HepG2 (cell line): Measurements from ENCODE around the gene ASB3. TPM values are rescaled to one million over a fixed set of nuclear protein-coding genes. Genes with fewer than 3 reads are reported as not detected.

ENCODE experiments used
- ATAC-seq: fragments of 200-7000 bp; cut with Tn5 transposase; 3 replicates; pipeline ENCODE4 v1.9.1; 2020; ENCODE audit warnings: mild to moderate bottlenecking, moderate library complexity
- BruUV-seq: library from RNA; stranded (reverse); fragments of 400-500 nt; replicated peaks from 2 replicates; lab custom pipeline; 2021; lab: Mats Ljungman, UMichigan
- CTCF ChIA-PET: fragments of 300-600 bp; formaldehyde crosslinking; extraction: SDS; loops from one replicate; lab custom pipeline; 2021; ENCODE audit warnings: low total read pairs, inconsistent platforms, low intra/inter-chr PET ratio; lab: Yijun Ruan, JAX
- POLR2A ChIA-PET: fragments of 350-600 bp; sonication (Branson Sonifier 250); formaldehyde crosslinking; loops from one replicate; lab custom pipeline; 2020; ENCODE audit warnings: antibody characterized with exemption, inconsistent platforms; lab: Yijun Ruan, JAX
- DNase-seq: peaks from one replicate; pipeline ENCODE4 v3.0.0-alpha.2; 2015; ENCODE audit warnings: low spot score
- FAIRE-seq: peaks from 3 replicates; lab custom pipeline; 2011; peaks lifted over from hg19 to GRCh38; lab: Jason Lieb, UNC
- H2AFZ ChIP-seq: one replicate; pipeline ENCODE4 v1.6.1; 2011; ENCODE audit warnings: low read length, inconsistent platforms
- H3K27ac ChIP-seq: fragments of 300-600 bp; 3 replicates; pipeline ENCODE4 v1.8.0; 2011; ENCODE audit warnings: mixed run types, mild to moderate bottlenecking, mixed read lengths, low read length, inconsistent platforms; ENCODE audit not compliant: insufficient read depth; ENCODE audit errors: extremely low read length
- H3K27me3 ChIP-seq, 2 experiments: fragments of 200-600 bp in 1 of 2; 2 replicates in 1 of 2; 3 replicates in 1 of 2; pipeline versions ENCODE4 v1.6.0 to v1.8.0; 2011; ENCODE audit warnings: low read length in 2 of 2, mild to moderate bottlenecking in 2 of 2, moderate library complexity in 2 of 2, inconsistent platforms in 1 of 2; ENCODE audit not compliant: insufficient read depth in 2 of 2, control insufficient read depth in 1 of 2
- H3K36me3 ChIP-seq, 2 experiments: fragments of 200-600 bp in 1 of 2; replicated peaks in 1 of 2; 2 replicates in 1 of 2; 3 replicates in 1 of 2; pipeline versions ENCODE4 v1.5.1 to v1.8.0; 2011; ENCODE audit warnings: low read length in 2 of 2, inconsistent platforms in 1 of 2; ENCODE audit not compliant: insufficient read depth in 2 of 2, control insufficient read depth in 1 of 2
- H3K4me1 ChIP-seq: 2 replicates; pipeline ENCODE4 v1.5.1; 2012; ENCODE audit warnings: low read length, inconsistent platforms; ENCODE audit not compliant: insufficient read depth
- H3K4me2 ChIP-seq: 2 replicates; pipeline ENCODE4 v1.6.0; 2011; ENCODE audit warnings: low read depth, low read length, inconsistent platforms
- H3K4me3 ChIP-seq, 3 experiments: fragments of 200-600 bp in 1 of 3; sonication (generic), shearing (Covaris generic) in 1 of 3; replicated peaks in 1 of 3; 2 replicates each; pipeline ENCODE4 v1.5.1; 2011 to 2016; ENCODE audit warnings: low read length in 3 of 3, inconsistent platforms in 2 of 3, low read depth in 2 of 3, mild to moderate bottlenecking in 2 of 3, control low read depth in 1 of 3, mixed read lengths in 1 of 3; ENCODE audit not compliant: insufficient read depth in 1 of 3
- H3K79me2 ChIP-seq: one replicate; pipeline ENCODE4 v1.6.1; 2011; ENCODE audit warnings: low read length, inconsistent platforms; ENCODE audit not compliant: insufficient read depth
- H3K9ac ChIP-seq: 2 replicates; pipeline ENCODE4 v1.6.0; 2011; ENCODE audit warnings: mild to moderate bottlenecking, low read depth, low read length, inconsistent platforms; ENCODE audit not compliant: insufficient read depth
- H3K9me3 ChIP-seq: 2 replicates; pipeline ENCODE4 v1.5.1; 2012; ENCODE audit warnings: mild to moderate bottlenecking, low read length
- H4K20me1 ChIP-seq: 2 replicates; pipeline ENCODE4 v1.6.0; 2011; ENCODE audit warnings: inconsistent platforms, mild to moderate bottlenecking, low read length, moderate library complexity; ENCODE audit not compliant: insufficient read depth
- BCL6 ChIP-seq: IDR thresholded peaks from 2 replicates; pipeline ENCODE4 v1.6.1; 2016; ENCODE audit warnings: missing genetic modification reagents, missing compliant biosample characterization
- CENPX ChIP-seq: sonication (generic); formaldehyde crosslinking; IDR thresholded peaks from 2 replicates; pipeline ENCODE4 v1.9.0; 2021; ENCODE audit warnings: mild to moderate bottlenecking, missing genetic modification reagents, moderate library complexity
- CREM ChIP-seq, 2 experiments: sonication (generic) in 1 of 2; formaldehyde crosslinking in 1 of 2; IDR thresholded peaks; 2 replicates each; pipeline versions ENCODE4 v1.4.0 to v1.6.1; 2016 to 2020; ENCODE audit warnings: antibody characterized with exemption in 1 of 2, mild to moderate bottlenecking in 1 of 2, missing genetic modification reagents in 1 of 2
- CTCF ChIP-seq: sonication (generic); formaldehyde crosslinking; IDR thresholded peaks from 2 replicates; pipeline ENCODE4 v1.5.0; 2020; ENCODE audit warnings: mild to moderate bottlenecking, missing genetic modification reagents, moderate library complexity
- FOXA3 ChIP-seq: IDR thresholded peaks from 2 replicates; pipeline ENCODE4 v1.6.1; 2016; ENCODE audit warnings: missing genetic modification reagents, missing compliant biosample characterization
- HOXA7 ChIP-seq: sonication (generic); formaldehyde crosslinking; IDR thresholded peaks from 2 replicates; pipeline ENCODE4 v1.8.1; 2022; ENCODE audit warnings: mild to moderate bottlenecking, missing genetic modification reagents, moderate library complexity
- IRF9 ChIP-seq: sonication (generic); formaldehyde crosslinking; IDR thresholded peaks from 2 replicates; pipeline ENCODE4 v1.8.0; 2022; ENCODE audit warnings: missing genetic modification reagents, mild to moderate bottlenecking, borderline replicate concordance
- PHF8 ChIP-seq: sonication (generic); formaldehyde crosslinking; IDR thresholded peaks from 2 replicates; pipeline ENCODE4 v1.5.0; 2020; ENCODE audit warnings: missing genetic modification reagents
- PRMT3 ChIP-seq: sonication (generic); formaldehyde crosslinking; IDR thresholded peaks from 2 replicates; pipeline ENCODE4 v1.8.1; 2022; ENCODE audit warnings: low read depth, mild to moderate bottlenecking, moderate library complexity, missing genetic modification reagents, borderline replicate concordance
- RELA ChIP-seq: sonication (generic); formaldehyde crosslinking; IDR thresholded peaks from 2 replicates; pipeline ENCODE4 v1.4.0; 2020; ENCODE audit warnings: missing genetic modification reagents
- SAFB2 ChIP-seq: sonication (generic); formaldehyde crosslinking; IDR thresholded peaks from 2 replicates; pipeline ENCODE4 v1.5.1; 2020; ENCODE audit warnings: missing genetic modification reagents, low read depth, mild to moderate bottlenecking, borderline replicate concordance
- SKIL ChIP-seq: sonication (generic); formaldehyde crosslinking; IDR thresholded peaks from 2 replicates; pipeline ENCODE4 v1.8.0; 2022; ENCODE audit warnings: missing genetic modification reagents, mild to moderate bottlenecking, moderate library complexity, borderline replicate concordance
- ZBTB34 ChIP-seq: sonication (generic); formaldehyde crosslinking; IDR thresholded peaks from 2 replicates; pipeline ENCODE4 v1.8.0; 2022; ENCODE audit warnings: mild to moderate bottlenecking, missing genetic modification reagents
- ZNF564 ChIP-seq: sonication (generic); formaldehyde crosslinking; IDR thresholded peaks from 2 replicates; pipeline ENCODE4 v1.8.1; 2023; ENCODE audit warnings: mild to moderate bottlenecking, missing genetic modification reagents
- ZNF614 ChIP-seq: IDR thresholded peaks from 2 replicates; pipeline ENCODE4 v1.6.1; 2018; ENCODE audit warnings: missing biosample characterization, missing genetic modification reagents, inconsistent platforms, borderline replicate concordance
- ZNF792 ChIP-seq: IDR thresholded peaks from 2 replicates; pipeline ENCODE4 v1.6.1; 2016
- WGBS: methylation state at CpG from one replicate; pipeline ENCODE4 v1.1.6; 2017; ENCODE audit warnings: low lambda C conversion rate; 5-methylcytosine and 5-hydroxymethylcytosine counted together
- in situ Hi-C: cut with HindIII; loops from 2 replicates; pipeline ENCODE4 v1.10.0; 2017; ENCODE audit warnings: low pct_unique_long_range_greater_than_20kb; ENCODE audit not compliant: extremely low pct_ligation_motif_present
- intact Hi-C: fragments of 100-400 bp; cut with micrococcal nuclease; formaldehyde crosslinking; loops from one replicate; pipeline ENCODE4 v1.10.0; 2022; ENCODE audit not compliant: unreplicated experiment
- polyA plus RNA-seq, 8 experiments: library from polyadenylated mRNA; depleted of rRNA in 3 of 8; stranded (reverse) in 7 of 8; unstranded in 1 of 8; fragments of >200 nt; fragmentation: Illumina TruSeq in 4 of 8; extraction: Trizol in 4 of 8; gene quantifications; 2 replicates each; pipeline versions ENCODE4 v1.2.1 to v1.2.3, GENCODE V29; 2011 to 2016; ENCODE audit warnings: low read depth in 4 of 8, missing spikeins in 1 of 8, mixed read lengths in 1 of 8; ENCODE audit not compliant: insufficient read depth in 1 of 8
- total RNA-seq, 5 experiments: library from RNA; depleted of rRNA; stranded (reverse); fragments of >200 nt; fragmentation: Illumina TruSeq; extraction: Trizol; gene quantifications; 2 replicates each; pipeline ENCODE4 v1.2.3, GENCODE V29; 2016; ENCODE audit warnings: low read depth in 1 of 5

ASB3 gene
- total and polyA plus RNA-seq, 2 of the 13 experiments (the other 11 are each of a cell fraction or from before 2014, with no cell fraction given), result 40.1 to 41.8 TPM

GRCh38 chr2:53793261-53793660 lies 6.5 kb upstream of the ASB3 start:
- H3K36me3 ChIP-seq, result peaks cover 9 to 34% of the 10 kb centered on the region in 2 experiments
- in situ Hi-C loops (no loop called here), intact Hi-C loops (no loop called here)
- ATAC-seq, result no peak
- no peak overlapping the region for H3K9ac ChIP-seq
- no TSS peak for BruUV-seq
- no peak for DNase-seq
- no peak for FAIRE-seq
- H3K9me3 ChIP-seq, result no peaks in the 10 kb centered on the region
- H3K27me3 ChIP-seq, result no peaks in the 10 kb centered on the region
- no peak overlapping the region for H3K4me2 ChIP-seq
- CTCF ChIA-PET, result interaction anchor here (1.0 kb wide), 1 partner anchor 9 kb away, joined by 3 read pairs; no protein-coding TSS in a partner anchor
- peaks cover 20% of the 10 kb centered on the region for H3K4me1 ChIP-seq
- no peaks in the 10 kb centered on the region for H4K20me1 ChIP-seq
- 97% methylated on average over 3 of the region's 3 CpGs for WGBS
- H3K79me2 ChIP-seq, result peaks cover 46% of the 10 kb centered on the region
- no peak for TF ChIP-seq CREM (IDR thresholded peaks at IDR 0.05)
- TF ChIP-seq CREM (CRISPR knock-in tag; IDR thresholded peaks at IDR 0.05), result no peak
- TF ChIP-seq HOXA7, result no peak
- TF ChIP-seq RELA (CRISPR knock-in tag), result no peak
- no peak for TF ChIP-seq SAFB2 (CRISPR knock-in tag)
- no peak for TF ChIP-seq ZNF564
- TF ChIP-seq SKIL, result no peak
- TF ChIP-seq BCL6, result no peak
- no peak for TF ChIP-seq PHF8 (CRISPR knock-in tag)
- TF ChIP-seq CENPX (CRISPR knock-in tag), result no peak
- no peak for TF ChIP-seq FOXA3
- no peak for TF ChIP-seq ZBTB34 (CRISPR knock-in tag)
- TF ChIP-seq IRF9 (CRISPR knock-in tag), result no peak
- no peak for TF ChIP-seq PRMT3 (CRISPR knock-in tag)
- TF ChIP-seq CTCF (CRISPR knock-in tag), result no peak
- no peak for TF ChIP-seq ZNF792 (CRISPR knock-in tag)
- TF ChIP-seq ZNF614, result no peak
- POLR2A ChIA-PET, result no interaction called here
- H3K4me3 ChIP-seq, result no peak overlapping the region
- no peak overlapping the region for H3K27ac ChIP-seq
- H2AFZ ChIP-seq, result no peak overlapping the region
